GM12878 (cell line): ENCODE measurements around the gene FASTK. TPM values are rescaled to one million over a fixed set of nuclear protein-coding genes. Genes with fewer than 3 reads are reported as not detected.

ENCODE experiments used
- CHD4 ChIP-seq: fragments of 200-600 bp; sonication (generic); IDR thresholded peaks from 2 replicates; pipeline ENCODE4 v1.6.1; 2016; ENCODE audit warnings: mild to moderate bottlenecking
- ETV6 ChIP-seq, 2 experiments: fragments of 450-650 bp in 1 of 2; IDR thresholded peaks in 1 of 2; conservative IDR thresholded peaks in 1 of 2; 2 replicates each; pipeline ENCODE4 v1.6.1; 2014; ENCODE audit warnings: antibody characterized with exemption in 1 of 2, borderline replicate concordance in 1 of 2, low read depth in 1 of 2, mild to moderate bottlenecking in 1 of 2, moderate library complexity in 1 of 2
- HDAC6 ChIP-seq: fragments of 200-600 bp; sonication (generic); IDR thresholded peaks from one replicate; pipeline ENCODE4 v1.8.0; 2017; ENCODE audit warnings: antibody characterized with exemption; ENCODE audit not compliant: unreplicated experiment
- KLF5 ChIP-seq: fragments of 450-650 bp; IDR thresholded peaks from 2 replicates; pipeline ENCODE4 v1.6.1; 2014; ENCODE audit warnings: mild to moderate bottlenecking; ENCODE audit not compliant: partially characterized antibody
- NFXL1 ChIP-seq: fragments of 450-650 bp; IDR thresholded peaks from 2 replicates; pipeline ENCODE4 v1.6.1; 2017; ENCODE audit warnings: antibody characterized with exemption, mild to moderate bottlenecking, borderline replicate concordance
- NR2C2 ChIP-seq: IDR thresholded peaks from 2 replicates; pipeline ENCODE4 v1.6.1; 2011; ENCODE audit warnings: borderline replicate concordance, low read depth; ENCODE audit not compliant: control insufficient read depth, insufficient read length
- PML ChIP-seq: IDR thresholded peaks from 2 replicates; pipeline ENCODE4 v1.6.1; 2012; ENCODE audit warnings: low read length, inconsistent platforms
- POLR2AphosphoS2 ChIP-seq: IDR thresholded peaks from 2 replicates; pipeline ENCODE4 v1.6.1; 2011; ENCODE audit warnings: low read depth, mild to moderate bottlenecking, low read length, improper control_type of control experiment, moderate library complexity
- POU2F2 ChIP-seq: IDR thresholded peaks from 3 replicates; pipeline ENCODE4 v1.6.1; 2011; ENCODE audit warnings: low read depth, mild to moderate bottlenecking, low read length, borderline replicate concordance
- SMAD1 ChIP-seq: fragments of 450-650 bp; IDR thresholded peaks from 2 replicates; pipeline ENCODE4 v1.6.1; 2018; ENCODE audit warnings: mild to moderate bottlenecking, low read depth; ENCODE audit not compliant: partially characterized antibody
- SMARCA5 ChIP-seq: fragments of 450-650 bp; IDR thresholded peaks from 2 replicates; pipeline ENCODE4 v1.6.1; 2017; ENCODE audit warnings: mild to moderate bottlenecking
- SP1 ChIP-seq: IDR thresholded peaks from one replicate; pipeline ENCODE4 v1.6.1; 2011; ENCODE audit warnings: low read depth, low read length
- TCF7 ChIP-seq: IDR thresholded peaks from 2 replicates; pipeline ENCODE4 v1.6.1; 2014; ENCODE audit warnings: antibody characterized with exemption, borderline replicate concordance
- ZNF207 ChIP-seq: fragments of 450-650 bp; IDR thresholded peaks from 2 replicates; pipeline ENCODE4 v1.6.1; 2014; ENCODE audit warnings: antibody characterized with exemption, mild to moderate bottlenecking, borderline replicate concordance
- polyA plus RNA-seq, 11 experiments: library from polyadenylated mRNA; depleted of rRNA in 4 of 11; unstranded in 6 of 11; stranded (reverse) in 5 of 11; fragments of >200 nt; fragmentation: Nextera tagmentation in 4 of 11; fragmentation: Illumina TruSeq in 1 of 11; extraction: Ambion mirVana in 4 of 11; extraction: Trizol in 1 of 11; gene quantifications; 1 replicate in 1 of 11; 2 replicates in 10 of 11; pipeline versions ENCODE4 v1.2.1 to v1.2.3, GENCODE V29; 2011 to 2016; ENCODE audit warnings: inconsistent platforms in 2 of 11, missing spikeins in 2 of 11, low read depth in 1 of 11
- total RNA-seq, 4 experiments: library from RNA; depleted of rRNA in 3 of 4; stranded (reverse); fragments of >200 nt in 3 of 4; fragmentation: Illumina TruSeq in 1 of 4; extraction: Trizol in 1 of 4; gene quantifications; 2 replicates each; pipeline versions ENCODE4 v1.2.1 to v1.2.3, GENCODE V29; 2013 to 2021
- TF ChIP-seq, protein P1 (sequence below): IDR thresholded peaks from 2 replicates; pipeline ENCODE4 v1.6.1; 2012; ENCODE audit warnings: low read depth, low read length, improper control_type of control experiment
- TF ChIP-seq, protein P2 (sequence below): fragments of 450-650 bp; IDR thresholded peaks from 2 replicates; pipeline ENCODE4 v1.6.1; 2018; ENCODE audit warnings: mild to moderate bottlenecking, low read depth, moderate library complexity; ENCODE audit not compliant: partially characterized antibody
- TF ChIP-seq, protein P3 (sequence below): fragments of 450-650 bp; conservative IDR thresholded peaks from 2 replicates; pipeline ENCODE4 v1.6.1; 2017; ENCODE audit warnings: mild to moderate bottlenecking, moderate library complexity

FASTK gene
- total and polyA plus RNA-seq, 10 of the 15 experiments (the other 5 are each of a cell fraction or from before 2014, with no cell fraction given), result 0.19 to 102 (median 54.5) TPM

DNA sequence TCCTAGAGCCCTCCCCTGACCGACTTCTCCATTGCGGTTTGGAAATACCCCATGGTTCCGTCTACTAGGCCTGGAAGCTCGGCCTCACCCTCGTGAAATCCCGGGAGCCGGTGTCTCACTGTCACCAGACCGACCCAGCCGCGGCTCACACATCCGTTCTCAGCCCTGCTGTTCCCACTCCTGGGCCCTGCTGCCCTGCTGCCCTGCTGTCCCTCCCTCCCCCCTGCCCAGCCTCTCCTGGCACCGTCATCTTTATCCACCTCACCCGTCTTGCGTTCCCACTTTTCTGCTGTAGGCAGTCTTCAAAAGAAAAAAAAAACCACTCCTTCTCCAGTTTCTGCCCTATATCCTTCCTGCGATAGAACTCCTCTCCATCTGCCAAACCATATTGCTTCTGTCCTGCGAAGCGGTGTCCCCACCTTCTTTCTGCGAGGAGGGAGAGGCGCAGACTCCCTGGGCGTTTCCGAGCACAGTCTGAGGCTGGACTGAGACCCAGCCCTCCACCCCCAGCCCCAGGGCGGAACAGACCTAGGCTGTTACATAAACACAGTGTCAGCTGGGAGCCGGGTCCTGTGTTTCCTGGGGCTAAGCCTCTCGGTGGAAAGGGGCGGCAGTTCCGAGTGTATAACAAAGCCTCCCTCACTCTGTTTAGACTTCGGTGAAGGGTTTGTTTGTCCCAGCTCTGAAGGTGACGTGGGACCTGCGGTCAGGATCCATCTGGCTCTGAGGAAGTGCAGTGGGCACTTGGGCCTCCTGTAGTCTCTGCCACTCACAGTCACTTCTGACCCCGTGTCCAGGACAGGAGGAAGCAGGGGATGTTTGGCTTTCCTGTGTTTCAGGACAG is 8.5 kb upstream of the FASTK start (continued):
- TF ChIP-seq, protein P1, sequence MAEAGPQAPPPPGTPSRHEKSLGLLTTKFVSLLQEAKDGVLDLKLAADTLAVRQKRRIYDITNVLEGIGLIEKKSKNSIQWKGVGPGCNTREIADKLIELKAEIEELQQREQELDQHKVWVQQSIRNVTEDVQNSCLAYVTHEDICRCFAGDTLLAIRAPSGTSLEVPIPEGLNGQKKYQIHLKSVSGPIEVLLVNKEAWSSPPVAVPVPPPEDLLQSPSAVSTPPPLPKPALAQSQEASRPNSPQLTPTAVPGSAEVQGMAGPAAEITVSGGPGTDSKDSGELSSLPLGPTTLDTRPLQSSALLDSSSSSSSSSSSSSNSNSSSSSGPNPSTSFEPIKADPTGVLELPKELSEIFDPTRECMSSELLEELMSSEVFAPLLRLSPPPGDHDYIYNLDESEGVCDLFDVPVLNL, result no peak
- no peak for TF ChIP-seq POU2F2
- no peak for TF ChIP-seq ZNF207
- TF ChIP-seq NR2C2, result no peak
- no peak for TF ChIP-seq CHD4
- TF ChIP-seq NFXL1, result no peak
- TF ChIP-seq SP1, result no peak
- no peak for TF ChIP-seq KLF5
- TF ChIP-seq SMAD1, result no peak
- TF ChIP-seq, protein P2, sequence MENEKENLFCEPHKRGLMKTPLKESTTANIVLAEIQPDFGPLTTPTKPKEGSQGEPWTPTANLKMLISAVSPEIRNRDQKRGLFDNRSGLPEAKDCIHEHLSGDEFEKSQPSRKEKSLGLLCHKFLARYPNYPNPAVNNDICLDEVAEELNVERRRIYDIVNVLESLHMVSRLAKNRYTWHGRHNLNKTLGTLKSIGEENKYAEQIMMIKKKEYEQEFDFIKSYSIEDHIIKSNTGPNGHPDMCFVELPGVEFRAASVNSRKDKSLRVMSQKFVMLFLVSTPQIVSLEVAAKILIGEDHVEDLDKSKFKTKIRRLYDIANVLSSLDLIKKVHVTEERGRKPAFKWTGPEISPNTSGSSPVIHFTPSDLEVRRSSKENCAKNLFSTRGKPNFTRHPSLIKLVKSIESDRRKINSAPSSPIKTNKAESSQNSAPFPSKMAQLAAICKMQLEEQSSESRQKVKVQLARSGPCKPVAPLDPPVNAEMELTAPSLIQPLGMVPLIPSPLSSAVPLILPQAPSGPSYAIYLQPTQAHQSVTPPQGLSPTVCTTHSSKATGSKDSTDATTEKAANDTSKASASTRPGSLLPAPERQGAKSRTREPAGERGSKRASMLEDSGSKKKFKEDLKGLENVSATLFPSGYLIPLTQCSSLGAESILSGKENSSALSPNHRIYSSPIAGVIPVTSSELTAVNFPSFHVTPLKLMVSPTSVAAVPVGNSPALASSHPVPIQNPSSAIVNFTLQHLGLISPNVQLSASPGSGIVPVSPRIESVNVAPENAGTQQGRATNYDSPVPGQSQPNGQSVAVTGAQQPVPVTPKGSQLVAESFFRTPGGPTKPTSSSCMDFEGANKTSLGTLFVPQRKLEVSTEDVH, result no peak
- TF ChIP-seq HDAC6, result no peak
- TF ChIP-seq ETV6 (conservative IDR thresholded peaks at IDR 0.05 in 1 of 2, IDR thresholded peaks at IDR 0.05 in 1 of 2; ENCODE audit: borderline replicate concordance in 1 of 2, low read depth in 1 of 2), result no peak
- no peak for TF ChIP-seq POLR2AphosphoS2
- no peak for TF ChIP-seq SMARCA5
- TF ChIP-seq PML, result no peak
- TF ChIP-seq, protein P3, sequence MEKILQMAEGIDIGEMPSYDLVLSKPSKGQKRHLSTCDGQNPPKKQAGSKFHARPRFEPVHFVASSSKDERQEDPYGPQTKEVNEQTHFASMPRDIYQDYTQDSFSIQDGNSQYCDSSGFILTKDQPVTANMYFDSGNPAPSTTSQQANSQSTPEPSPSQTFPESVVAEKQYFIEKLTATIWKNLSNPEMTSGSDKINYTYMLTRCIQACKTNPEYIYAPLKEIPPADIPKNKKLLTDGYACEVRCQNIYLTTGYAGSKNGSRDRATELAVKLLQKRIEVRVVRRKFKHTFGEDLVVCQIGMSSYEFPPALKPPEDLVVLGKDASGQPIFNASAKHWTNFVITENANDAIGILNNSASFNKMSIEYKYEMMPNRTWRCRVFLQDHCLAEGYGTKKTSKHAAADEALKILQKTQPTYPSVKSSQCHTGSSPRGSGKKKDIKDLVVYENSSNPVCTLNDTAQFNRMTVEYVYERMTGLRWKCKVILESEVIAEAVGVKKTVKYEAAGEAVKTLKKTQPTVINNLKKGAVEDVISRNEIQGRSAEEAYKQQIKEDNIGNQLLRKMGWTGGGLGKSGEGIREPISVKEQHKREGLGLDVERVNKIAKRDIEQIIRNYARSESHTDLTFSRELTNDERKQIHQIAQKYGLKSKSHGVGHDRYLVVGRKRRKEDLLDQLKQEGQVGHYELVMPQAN, result no peak
- TF ChIP-seq TCF7, result no peak
